H9 (cell line): ENCODE results near the gene LTBP4. TPM values are rescaled to one million over a fixed set of nuclear protein-coding genes. Genes with fewer than 3 reads are reported as not detected.

Experiments
- DNase-seq: peaks from one replicate; pipeline ENCODE4 v3.0.0-alpha.2; 2017
- H2AFZ ChIP-seq: one replicate; pipeline ENCODE4 v1.6.1; 2013; ENCODE audit warnings: mild to moderate bottlenecking, low read length, control low read depth, moderate library complexity
- H2AK5ac ChIP-seq: 2 replicates; pipeline ENCODE4 v1.6.1; 2013; ENCODE audit warnings: low read length, control low read depth, mixed read lengths; ENCODE audit not compliant: insufficient read length
- H2BK120ac ChIP-seq: one replicate; pipeline ENCODE4 v1.6.1; 2013; ENCODE audit warnings: low read depth, mild to moderate bottlenecking, low read length, control low read depth, inconsistent platforms; ENCODE audit not compliant: poor library complexity, severe bottlenecking
- H2BK12ac ChIP-seq: 2 replicates; pipeline ENCODE4 v1.6.1; 2013; ENCODE audit warnings: low read length, control low read depth, mixed read lengths, low read depth; ENCODE audit not compliant: insufficient read length
- H2BK15ac ChIP-seq: 2 replicates; pipeline ENCODE4 v1.6.1; 2013; ENCODE audit warnings: low read depth, low read length, control low read depth
- H2BK20ac ChIP-seq: one replicate; pipeline ENCODE4 v1.6.1; 2013; ENCODE audit warnings: low read depth, mild to moderate bottlenecking, low read length, control low read depth, inconsistent platforms; ENCODE audit not compliant: poor library complexity, severe bottlenecking
- H2BK5ac ChIP-seq: 2 replicates; pipeline ENCODE4 v1.6.1; 2013; ENCODE audit warnings: low read length, control low read depth, mixed read lengths; ENCODE audit not compliant: insufficient read length
- H3K14ac ChIP-seq: 2 replicates; pipeline ENCODE4 v1.6.1; 2013; ENCODE audit warnings: low read length, control low read depth; ENCODE audit not compliant: insufficient read depth
- H3K18ac ChIP-seq: 2 replicates; pipeline ENCODE4 v1.6.1; 2013; ENCODE audit warnings: low read depth, mild to moderate bottlenecking, mixed read lengths, low read length, control low read depth; ENCODE audit not compliant: insufficient read length
- H3K23ac ChIP-seq: 2 replicates; pipeline ENCODE4 v1.6.1; 2013; ENCODE audit warnings: low read length, control low read depth, mixed read lengths, low read depth; ENCODE audit not compliant: insufficient read length
- H3K23me2 ChIP-seq: 2 replicates; pipeline ENCODE4 v1.6.1; 2013; ENCODE audit warnings: low read depth, mild to moderate bottlenecking, mixed read lengths, low read length, control low read depth; ENCODE audit not compliant: insufficient read length, poor library complexity, severe bottlenecking
- H3K27ac ChIP-seq: 2 replicates; pipeline ENCODE4 v1.5.1; 2013; ENCODE audit warnings: low read length, control low read depth, mixed read lengths, low read depth; ENCODE audit not compliant: insufficient read length
- H3K27me3 ChIP-seq: 2 replicates; pipeline ENCODE4 v1.6.1; 2013; ENCODE audit warnings: low read length, control low read depth, inconsistent platforms; ENCODE audit not compliant: insufficient read depth
- H3K4ac ChIP-seq: 2 replicates; pipeline ENCODE4 v1.6.1; 2013; ENCODE audit warnings: low read depth, mild to moderate bottlenecking, control low read depth, inconsistent platforms, low read length, moderate library complexity
- H3K4me1 ChIP-seq: 2 replicates; pipeline ENCODE4 v1.6.1; 2013; ENCODE audit warnings: low read length, control low read depth, inconsistent platforms; ENCODE audit not compliant: insufficient read depth
- H3K4me2 ChIP-seq: 2 replicates; pipeline ENCODE4 v1.6.1; 2013; ENCODE audit warnings: low read length, control low read depth, mixed read lengths; ENCODE audit not compliant: insufficient read length, insufficient read depth
- H3K56ac ChIP-seq: 2 replicates; pipeline ENCODE4 v1.6.1; 2013; ENCODE audit warnings: low read depth, mild to moderate bottlenecking, mixed read lengths, low read length, control low read depth; ENCODE audit not compliant: insufficient read length
- H3K79me1 ChIP-seq: 2 replicates; pipeline ENCODE4 v1.6.1; 2013; ENCODE audit warnings: low read depth, mild to moderate bottlenecking, moderate library complexity, low read length, control low read depth, inconsistent platforms; ENCODE audit not compliant: insufficient read depth, poor library complexity, severe bottlenecking
- H3K79me2 ChIP-seq: 2 replicates; pipeline ENCODE4 v1.6.1; 2013; ENCODE audit warnings: low read length, control low read depth, inconsistent platforms; ENCODE audit not compliant: insufficient read depth
- H3K9ac ChIP-seq: 2 replicates; pipeline ENCODE4 v1.6.1; 2013; ENCODE audit warnings: low read length, control low read depth, mixed read lengths; ENCODE audit not compliant: insufficient read length; ENCODE audit errors: extremely low read depth
- H3K9me3 ChIP-seq: one replicate; pipeline ENCODE4 v1.6.1; 2013; ENCODE audit warnings: low read depth, low read length, inconsistent platforms; ENCODE audit not compliant: control insufficient read depth
- H3T11ph ChIP-seq: one replicate; pipeline ENCODE4 v1.6.1; 2013; ENCODE audit warnings: mild to moderate bottlenecking, low read length, control low read depth, inconsistent platforms
- H4K20me1 ChIP-seq: one replicate; pipeline ENCODE4 v1.6.1; 2013; ENCODE audit not compliant: control insufficient read depth, insufficient read length, insufficient read depth
- H4K5ac ChIP-seq: 2 replicates; pipeline ENCODE4 v1.6.1; 2013; ENCODE audit warnings: low read depth, mild to moderate bottlenecking, mixed read lengths, low read length, control low read depth; ENCODE audit not compliant: insufficient read length
- H4K8ac ChIP-seq: replicated peaks from 2 replicates; pipeline ENCODE4 v1.6.1; 2013; ENCODE audit warnings: low read length, control low read depth, mixed read lengths, low read depth; ENCODE audit not compliant: insufficient read length
- H4K91ac ChIP-seq: 2 replicates; pipeline ENCODE4 v1.6.1; 2013; ENCODE audit warnings: low read depth, mild to moderate bottlenecking, moderate library complexity, mixed read lengths, low read length, control low read depth; ENCODE audit not compliant: insufficient read length
- H3K27ac Mint-ChIP-seq, 3 experiments: 2 replicates in 2 of 3; 3 replicates in 1 of 3; pipeline ENCODE4 v1.8.0; 2020 to 2021; ENCODE audit warnings: mixed read lengths in 3 of 3, mild to moderate bottlenecking in 1 of 3, moderate library complexity in 1 of 3
- H3K27me3 Mint-ChIP-seq: 2 replicates; pipeline ENCODE4 v1.8.0; 2021; ENCODE audit warnings: low read depth, mild to moderate bottlenecking, moderate library complexity, mixed read lengths
- H3K36me3 Mint-ChIP-seq, 3 experiments: 2 replicates in 2 of 3; 3 replicates in 1 of 3; pipeline ENCODE4 v1.8.0; 2020 to 2021; ENCODE audit warnings: low read depth in 3 of 3, mixed read lengths in 3 of 3; ENCODE audit not compliant: insufficient read depth in 1 of 3
- H3K4me1 Mint-ChIP-seq, 2 experiments: 2 replicates each; pipeline ENCODE4 v1.8.0; 2020; ENCODE audit warnings: mixed read lengths in 2 of 2
- H3K4me3 Mint-ChIP-seq, 2 experiments: 2 replicates in 1 of 2; 3 replicates in 1 of 2; pipeline ENCODE4 v1.8.0; 2020 to 2021; ENCODE audit warnings: mild to moderate bottlenecking in 2 of 2, mixed read lengths in 2 of 2, moderate library complexity in 1 of 2
- H3K9me3 Mint-ChIP-seq, 2 experiments: 2 replicates in 1 of 2; 3 replicates in 1 of 2; pipeline ENCODE4 v1.8.0; 2020; ENCODE audit warnings: mild to moderate bottlenecking in 2 of 2, mixed read lengths in 2 of 2, moderate library complexity in 1 of 2
- CTCF ChIP-seq: fragments of 200-600 bp; sonication (generic); conservative IDR thresholded peaks from 3 replicates; pipeline ENCODE4 v1.8.0; 2021; ENCODE audit warnings: antibody characterized with exemption, mild to moderate bottlenecking
- WGBS: extraction: QIAGEN DNeasy Blood & Tissue Kit; methylation state at CpG from one replicate; pipeline ENCODE4 v1.1.7; 2013; ENCODE audit warnings: missing lambda C conversion rate, low lambda C conversion rate, mixed read lengths; ENCODE audit not compliant: insufficient read length; ENCODE audit errors: extremely low coverage; 5-methylcytosine and 5-hydroxymethylcytosine counted together
- total RNA-seq: library from RNA; stranded (reverse); gene quantifications from 2 replicates; pipeline ENCODE4 v1.2.1, GENCODE V29; 2021

Gene LTBP4
- total RNA-seq, 1 experiment from 2014 or later: 129 TPM

GRCh38 chr19:40627486-40628279 lies 26.5 kb downstream of the LTBP4 start:
- no CpG with 5 or more reads among the region's 39 CpGs for WGBS
- Histone ChIP-seq H2BK12ac (no peak overlapping the region), H3K4ac (no peak overlapping the region), H3K79me1 (no peaks in the 10 kb centered on the region), H4K20me1 (no peaks in the 10 kb centered on the region), H3K9ac (no peak overlapping the region), H3K9me3 (no peaks in the 10 kb centered on the region), H3K4me1 (peaks cover 3% of the 10 kb centered on the region; the same call in 1 of the 2 replicates), H3K18ac (no peak overlapping the region), H3K23ac (no peak overlapping the region), H2BK15ac (no peak overlapping the region), H3K14ac (no peak overlapping the region), H4K5ac (no peak overlapping the region), H3K27ac (no peak overlapping the region), H3T11ph (no peak overlapping the region), H3K27me3 (no peaks in the 10 kb centered on the region), H3K56ac (no peak overlapping the region), H2BK120ac (no peak overlapping the region), H3K79me2 (no peaks in the 10 kb centered on the region), H4K8ac (no peak overlapping the region), H4K91ac (no peak overlapping the region), H2BK5ac (no peak overlapping the region), H3K4me2 (no peak overlapping the region), H3K23me2 (no peaks in the 10 kb centered on the region), H2AFZ (no peak overlapping the region), H2AK5ac (no peak overlapping the region), H2BK20ac (no peak overlapping the region)
- no peak overlapping the region for H3K4me3 Mint-ChIP-seq
- DNase-seq: peak; percentile 64
- no peak for TF ChIP-seq CTCF
- no peaks in the 10 kb centered on the region; the same call in 1 of the 2 replicates for H3K27me3 Mint-ChIP-seq
- peaks cover 0 to 3% of the 10 kb centered on the region in 2 experiments; a peak in 2 of 5 replicates for H3K9me3 Mint-ChIP-seq
- H3K4me1 Mint-ChIP-seq: peaks cover 31 to 39% of the 10 kb centered on the region in 2 experiments
- H3K36me3 Mint-ChIP-seq: peaks cover 22 to 56% (median 49%) of the 10 kb centered on the region in 3 experiments; a peak in 6 of 7 replicates
- peak overlapping the region; percentile 3 to 53 (median 23); a peak in 3 of 7 replicates for H3K27ac Mint-ChIP-seq
